Activated CD4-positive, alpha-beta T cell treated with anti-CD3 and anti-CD28 coated beads, Interleukin-2, amount 10 ng/mL, durations not matched to agents 7 days and 5 days (primary cell): Measurements from ENCODE around the gene GIT2. TPM values are rescaled to one million over a fixed set of nuclear protein-coding genes. Genes with fewer than 3 reads are reported as not detected.
A peak's percentile ranks its signal among the peaks of the same experiment; 100 is the strongest.
"Not testable (repeated sequence)": the region's sequence is repeated elsewhere in the genome, so short reads cannot be mapped to it uniquely, and the experiment has no call there.

ENCODE experiments used
- CTCF ChIA-PET: fragments of 350-600 bp; sonication (Branson Sonifier 250); formaldehyde crosslinking; loops from one replicate; lab custom pipeline; 2021; ENCODE audit warnings: antibody characterized with exemption; lab: Charles Lee
- POLR2A ChIA-PET: fragments of 350-600 bp; sonication (Branson Sonifier 250); formaldehyde crosslinking; loops from one replicate; lab custom pipeline; 2021; ENCODE audit warnings: antibody characterized with exemption; lab: Charles Lee
- DNase-seq: peaks from one replicate; pipeline ENCODE4 v3.0.0-alpha.2; 2020
- H3K27ac Mint-ChIP-seq: one replicate; pipeline ENCODE4 v1.8.0; 2021; ENCODE audit warnings: mild to moderate bottlenecking, moderate library complexity, mixed read lengths
- H3K27me3 Mint-ChIP-seq: one replicate; pipeline ENCODE4 v1.8.0; 2021; ENCODE audit warnings: mixed read lengths
- H3K36me3 Mint-ChIP-seq: one replicate; pipeline ENCODE4 v1.8.0; 2021; ENCODE audit warnings: low read depth, mixed read lengths
- H3K4me1 Mint-ChIP-seq: one replicate; pipeline ENCODE4 v1.8.0; 2021; ENCODE audit warnings: mixed read lengths
- H3K4me3 Mint-ChIP-seq: one replicate; pipeline ENCODE4 v1.8.0; 2021; ENCODE audit warnings: mild to moderate bottlenecking, moderate library complexity, mixed read lengths
- H3K9me3 Mint-ChIP-seq: one replicate; pipeline ENCODE4 v1.8.0; 2021; ENCODE audit warnings: mixed read lengths
- total RNA-seq, 2 experiments: library from RNA; stranded (reverse); gene quantifications; one replicate each; pipeline ENCODE4 v1.2.3, GENCODE V29; 2021

GIT2 gene
- total RNA-seq, 2 experiments from 2014 or later: 101 to 107 TPM

- Mint-ChIP-seq H3K4me1 (no peaks in the 10 kb centered on the region), H3K9me3 (no peaks in the 10 kb centered on the region), H3K4me3 (no peak overlapping the region), H3K27me3 (no peaks in the 10 kb centered on the region), H3K36me3 (peaks cover 44% of the 10 kb centered on the region), H3K27ac (no peak overlapping the region)
- ChIA-PET CTCF (interaction anchor here (1.9 kb wide), 1 partner anchor 10 kb away, joined by 8 read pairs; no protein-coding TSS in a partner anchor), POLR2A (no interaction called here)
- no peak for DNase-seq
Observed at GRCh38 chr12:109937371-109937770, 58.8 kb downstream of the GIT2 start.

GRCh38 chr12:109934026-109934425 is 62.1 kb downstream of the GIT2 start:
- H3K9me3 Mint-ChIP-seq: no peaks in the 10 kb centered on the region
- H3K4me1 Mint-ChIP-seq: no peaks in the 10 kb centered on the region
- ChIA-PET POLR2A (no interaction called here), CTCF (no interaction called here)
- no peaks in the 10 kb centered on the region for H3K27me3 Mint-ChIP-seq
- H3K4me3 Mint-ChIP-seq: no peak overlapping the region
- H3K27ac Mint-ChIP-seq: no peak overlapping the region
- no peak for DNase-seq
- peaks cover 48% of the 10 kb centered on the region for H3K36me3 Mint-ChIP-seq

GRCh38 chr12:109932878-109933503 is 63.2 kb downstream of the GIT2 start:
- Mint-ChIP-seq H3K4me1 (no peaks in the 10 kb centered on the region), H3K9me3 (no peaks in the 10 kb centered on the region), H3K27me3 (no peaks in the 10 kb centered on the region), H3K4me3 (no peak overlapping the region), H3K27ac (no peak overlapping the region), H3K36me3 (peaks cover 41% of the 10 kb centered on the region)
- no peak for DNase-seq
- ChIA-PET CTCF (no interaction called here), POLR2A (no interaction called here)

GRCh38 chr12:109931143-109931542 is 65.0 kb downstream of the GIT2 start:
- Mint-ChIP-seq H3K9me3 (no peaks in the 10 kb centered on the region), H3K4me3 (no peak overlapping the region), H3K27ac (no peak overlapping the region), H3K36me3 (peaks cover 37% of the 10 kb centered on the region), H3K4me1 (no peaks in the 10 kb centered on the region), H3K27me3 (no peaks in the 10 kb centered on the region)
- ChIA-PET CTCF (interaction anchor here (0.6 to 1.6 kb wide), 4 partner anchors 28 to 437 kb away, joined by 4 to 5 read pairs (median 4); no protein-coding TSS in a partner anchor), POLR2A (no interaction called here)
- no peak for DNase-seq

- no peak overlapping the region for H3K27ac Mint-ChIP-seq
- H3K36me3 Mint-ChIP-seq: peaks cover 32% of the 10 kb centered on the region
- ChIA-PET CTCF (interaction anchor here (0.6 to 1.6 kb wide), 5 partner anchors 11 to 438 kb away, joined by 3 to 5 read pairs (median 4); no protein-coding TSS in a partner anchor), POLR2A (no interaction called here)
- no peaks in the 10 kb centered on the region for H3K4me1 Mint-ChIP-seq
- no peak for DNase-seq
- no peaks in the 10 kb centered on the region for H3K9me3 Mint-ChIP-seq
- H3K4me3 Mint-ChIP-seq: no peak overlapping the region
- no peaks in the 10 kb centered on the region for H3K27me3 Mint-ChIP-seq
Observed at GRCh38 chr12:109930028-109930800, 66.0 kb downstream of the GIT2 start.

- H3K27ac Mint-ChIP-seq, H3K4me3 Mint-ChIP-seq, POLR2A ChIA-PET, H3K9me3 Mint-ChIP-seq, H3K27me3 Mint-ChIP-seq, H3K4me1 Mint-ChIP-seq, DNase-seq: not testable (repeated sequence)
- CTCF ChIA-PET: interaction anchor here (0.6 to 2.2 kb wide), 3 partner anchors 19 to 87 kb away, joined by 3 to 8 read pairs (median 3); no protein-coding TSS in a partner anchor
- peaks cover 34% of the 10 kb centered on the region for H3K36me3 Mint-ChIP-seq
Observed at GRCh38 chr12:109929326-109929725, 66.8 kb downstream of the GIT2 start.

GRCh38 chr12:109928058-109928656 is 68.0 kb downstream of the GIT2 start:
- H3K27me3 Mint-ChIP-seq: no peaks in the 10 kb centered on the region
- POLR2A ChIA-PET: no interaction called here
- no peaks in the 10 kb centered on the region for H3K4me1 Mint-ChIP-seq
- H3K4me3 Mint-ChIP-seq: no peak overlapping the region
- H3K27ac Mint-ChIP-seq: peak overlapping the region; percentile 5
- CTCF ChIA-PET: interaction anchor here (0.6 to 2.3 kb wide), 7 partner anchors 10 to 1216 kb away, joined by 3 to 8 read pairs (median 3); no protein-coding TSS in a partner anchor
- peaks cover 28% of the 10 kb centered on the region for H3K36me3 Mint-ChIP-seq
- no peak for DNase-seq
- H3K9me3 Mint-ChIP-seq: no peaks in the 10 kb centered on the region

- no peaks in the 10 kb centered on the region for H3K4me1 Mint-ChIP-seq
- DNase-seq: peak; percentile 53
- ChIA-PET POLR2A (no interaction called here), CTCF (interaction anchor here (0.6 to 2.3 kb wide), 8 partner anchors 10 to 1996 kb away, joined by 3 to 8 read pairs (median 3); no protein-coding TSS in a partner anchor)
- no peaks in the 10 kb centered on the region for H3K9me3 Mint-ChIP-seq
- H3K36me3 Mint-ChIP-seq: peaks cover 23% of the 10 kb centered on the region
- H3K27me3 Mint-ChIP-seq: no peaks in the 10 kb centered on the region
- H3K4me3 Mint-ChIP-seq: no peak overlapping the region
- H3K27ac Mint-ChIP-seq: peak overlapping the region; percentile 5
Observed at GRCh38 chr12:109927622-109928021, 68.5 kb downstream of the GIT2 start.

- CTCF ChIA-PET: interaction anchor here (0.7 to 2.3 kb wide), 6 partner anchors 11 to 1995 kb away, joined by 3 to 8 read pairs (median 4); no protein-coding TSS in a partner anchor
- Mint-ChIP-seq H3K27me3 (no peaks in the 10 kb centered on the region), H3K4me1 (no peaks in the 10 kb centered on the region), H3K27ac (no peak overlapping the region), H3K4me3 (no peak overlapping the region), H3K36me3 (peaks cover 16% of the 10 kb centered on the region), H3K9me3 (no peaks in the 10 kb centered on the region)
- POLR2A ChIA-PET: no interaction called here
- no peak for DNase-seq
Observed at GRCh38 chr12:109926488-109927210, 69.5 kb downstream of the GIT2 start.

GRCh38 chr12:109926016-109926415 is 70.2 kb downstream of the GIT2 start:
- H3K27ac Mint-ChIP-seq: no peak overlapping the region
- no peaks in the 10 kb centered on the region for H3K27me3 Mint-ChIP-seq
- CTCF ChIA-PET: interaction anchor here (1.4 to 1.8 kb wide), 2 partner anchors 11 to 83 kb away, joined by 3 to 6 read pairs; no protein-coding TSS in a partner anchor
- no peaks in the 10 kb centered on the region for H3K4me1 Mint-ChIP-seq
- H3K9me3 Mint-ChIP-seq: no peaks in the 10 kb centered on the region
- no peak overlapping the region for H3K4me3 Mint-ChIP-seq
- H3K36me3 Mint-ChIP-seq: peaks cover 18% of the 10 kb centered on the region
- no peak for DNase-seq
- POLR2A ChIA-PET: no interaction called here

GRCh38 chr12:109925185-109925840 is 70.9 kb downstream of the GIT2 start:
- Mint-ChIP-seq H3K4me1 (no peaks in the 10 kb centered on the region), H3K27ac (no peak overlapping the region), H3K4me3 (no peak overlapping the region), H3K27me3 (no peaks in the 10 kb centered on the region), H3K9me3 (no peaks in the 10 kb centered on the region), H3K36me3 (peaks cover 24% of the 10 kb centered on the region)
- DNase-seq: no peak
- ChIA-PET POLR2A (no interaction called here), CTCF (interaction anchor here (1.8 kb wide), 1 partner anchor 11 kb away, joined by 6 read pairs; no protein-coding TSS in a partner anchor)
